Measurements from ENCODE around the gene FMNL2. TPM values are rescaled to one million over a fixed set of nuclear protein-coding genes. Genes with fewer than 3 reads are reported as not detected.

Gene FMNL2
- total and polyA plus RNA-seq, 2 experiments from 2014 or later, result 16.5 to 45.4 TPM

GRCh38 chr2:152611458-152612231, 276.7 kb downstream of the FMNL2 start (continued):
- TF ChIP-seq CTCF (conservative IDR thresholded peaks at IDR 0.05; ENCODE audit: low read depth in 2 of 2) (no peak), NANOG (IDR thresholded peaks at IDR 0.05; ENCODE audit: borderline replicate concordance) (no peak), CREB1 (CRISPR knock-in tag; IDR thresholded peaks at IDR 0.05; ENCODE audit: low read depth) (no peak), REST (IDR thresholded peaks at IDR 0.05; ENCODE audit: unreplicated experiment) (no peak), EZH2 (IDR thresholded peaks at IDR 0.05; ENCODE audit: low read depth, unreplicated experiment) (no peak), POLR2AphosphoS5 (IDR thresholded peaks at IDR 0.05; ENCODE audit: low read depth) (no peak), EZH2phosphoT487 (IDR thresholded peaks at IDR 0.05; ENCODE audit: unreplicated experiment) (no peak)

- Histone ChIP-seq H3K4me3 (no peak overlapping the region), H3K9me2 (ENCODE audit: insufficient read depth) (no peaks in the 10 kb centered on the region), H3K4me2 (no peak overlapping the region), H3K4me1 (ENCODE audit: insufficient read depth) (no peaks in the 10 kb centered on the region), H3F3A (replicated peaks; ENCODE audit: low read depth) (no peaks in the 10 kb centered on the region), H3K27me3 (ENCODE audit: insufficient read depth) (no peaks in the 10 kb centered on the region), H3K36me3 (ENCODE audit: insufficient read depth) (peaks cover 6% of the 10 kb centered on the region; the same call in 1 of the 2 replicates), H2AFZ (no peak overlapping the region), H4K20me1 (replicated peaks; ENCODE audit: insufficient read depth) (peaks cover 2% of the 10 kb centered on the region; the same call in 1 of the 2 replicates), H3K27ac (ENCODE audit: low read depth) (no peak overlapping the region), H3K79me2 (replicated peaks; ENCODE audit: insufficient read depth) (no peaks in the 10 kb centered on the region)
- Mint-ChIP-seq H3K4me1 (peaks cover 4% of the 10 kb centered on the region; the same call in 1 of the 3 replicates), H3K27ac (no peak overlapping the region), H3K4me3 (no peak overlapping the region), H3K27me3 (ENCODE audit: insufficient read depth, low read depth, poor library complexity) (peaks cover 1% of the 10 kb centered on the region), H3K9me3 (no peaks in the 10 kb centered on the region), H3K36me3 (ENCODE audit: low read depth) (peaks cover 31% of the 10 kb centered on the region)
- DNase-seq (ENCODE audit: low spot score) (no peak), ATAC-seq (no peak)
- TF ChIP-seq ZNF114 (CRISPR knock-in tag; IDR thresholded peaks at IDR 0.05), result no peak
- no peak for TF ChIP-seq REST (IDR thresholded peaks at IDR 0.05; ENCODE audit: unreplicated experiment)
- TF ChIP-seq STAT1 (IDR thresholded peaks at IDR 0.05; ENCODE audit: unreplicated experiment), result no peak
- no peak for TF ChIP-seq ZNF331 (CRISPR knock-in tag; IDR thresholded peaks at IDR 0.05; ENCODE audit: low read depth)
Measured at GRCh38 chr2:152613235-152613634, 278.3 kb downstream of the FMNL2 start.
